WTC11 (cell line): Measurements from ENCODE around the gene SRMS.

ENCODE experiments used
- FOXJ3 ChIP-seq: sonication (generic); formaldehyde crosslinking; IDR thresholded peaks from 2 replicates; pipeline ENCODE4 v1.9.0; 2021; ENCODE audit warnings: missing genetic modification reagents, mild to moderate bottlenecking, borderline replicate concordance
- GTF2I ChIP-seq: fragments of 250-450 bp; sonication (Bioruptor Pico); conservative IDR thresholded peaks from 2 replicates; pipeline ENCODE4 v1.4.0; 2021; ENCODE audit warnings: mild to moderate bottlenecking
- MXD4 ChIP-seq: fragments of 250-450 bp; sonication (Bioruptor Pico); IDR thresholded peaks from 2 replicates; pipeline ENCODE4 v1.8.0; 2021; ENCODE audit warnings: mild to moderate bottlenecking, moderate library complexity, borderline replicate concordance
- NFE2L1 ChIP-seq: sonication (generic); formaldehyde crosslinking; IDR thresholded peaks from 2 replicates; pipeline ENCODE4 v1.8.1; 2023; ENCODE audit warnings: missing genetic modification reagents
- PRRX2 ChIP-seq: fragments of 250-450 bp; sonication (Bioruptor Pico); IDR thresholded peaks from 2 replicates; pipeline ENCODE4 v1.8.0; 2021; ENCODE audit warnings: mild to moderate bottlenecking
- SP1 ChIP-seq: sonication (generic); formaldehyde crosslinking; conservative IDR thresholded peaks from 2 replicates; pipeline ENCODE4 v1.8.1; 2022; ENCODE audit warnings: missing genetic modification reagents
- ZBTB21 ChIP-seq: sonication (generic); formaldehyde crosslinking; IDR thresholded peaks from 2 replicates; pipeline ENCODE4 v1.8.1; 2023; ENCODE audit warnings: mild to moderate bottlenecking, missing genetic modification reagents, borderline replicate concordance
- ZNF121 ChIP-seq: sonication (generic); formaldehyde crosslinking; IDR thresholded peaks from 2 replicates; pipeline ENCODE4 v1.8.0; 2023; ENCODE audit warnings: missing genetic modification reagents
- ZNF416 ChIP-seq: fragments of 250-450 bp; sonication (Bioruptor Pico); IDR thresholded peaks from 2 replicates; pipeline ENCODE4 v1.9.0; 2021; ENCODE audit warnings: mild to moderate bottlenecking, inconsistent platforms
- TF ChIP-seq, protein P1 (sequence below): fragments of 200-600 bp; IDR thresholded peaks from 2 replicates; pipeline ENCODE4 v1.8.0; 2022; ENCODE audit warnings: antibody characterized with exemption
- TF ChIP-seq, protein P2 (sequence below): sonication (generic); formaldehyde crosslinking; conservative IDR thresholded peaks from 2 replicates; pipeline ENCODE4 v1.8.1; 2022; ENCODE audit warnings: mild to moderate bottlenecking, missing genetic modification reagents
- TF ChIP-seq, protein P3 (sequence below): sonication (generic); formaldehyde crosslinking; IDR thresholded peaks from 2 replicates; pipeline ENCODE4 v1.8.1; 2023; ENCODE audit warnings: mild to moderate bottlenecking, missing genetic modification reagents, moderate library complexity
- TF ChIP-seq, protein P4 (sequence below): sonication (generic); formaldehyde crosslinking; IDR thresholded peaks from 2 replicates; pipeline ENCODE4 v1.8.1; 2022; ENCODE audit warnings: low read depth, mild to moderate bottlenecking, moderate library complexity, missing genetic modification reagents, borderline replicate concordance
- TF ChIP-seq, protein P5 (sequence below): sonication (generic); formaldehyde crosslinking; IDR thresholded peaks from 2 replicates; pipeline ENCODE4 v1.8.1; 2022; ENCODE audit warnings: mild to moderate bottlenecking, moderate library complexity, missing genetic modification reagents

DNA sequence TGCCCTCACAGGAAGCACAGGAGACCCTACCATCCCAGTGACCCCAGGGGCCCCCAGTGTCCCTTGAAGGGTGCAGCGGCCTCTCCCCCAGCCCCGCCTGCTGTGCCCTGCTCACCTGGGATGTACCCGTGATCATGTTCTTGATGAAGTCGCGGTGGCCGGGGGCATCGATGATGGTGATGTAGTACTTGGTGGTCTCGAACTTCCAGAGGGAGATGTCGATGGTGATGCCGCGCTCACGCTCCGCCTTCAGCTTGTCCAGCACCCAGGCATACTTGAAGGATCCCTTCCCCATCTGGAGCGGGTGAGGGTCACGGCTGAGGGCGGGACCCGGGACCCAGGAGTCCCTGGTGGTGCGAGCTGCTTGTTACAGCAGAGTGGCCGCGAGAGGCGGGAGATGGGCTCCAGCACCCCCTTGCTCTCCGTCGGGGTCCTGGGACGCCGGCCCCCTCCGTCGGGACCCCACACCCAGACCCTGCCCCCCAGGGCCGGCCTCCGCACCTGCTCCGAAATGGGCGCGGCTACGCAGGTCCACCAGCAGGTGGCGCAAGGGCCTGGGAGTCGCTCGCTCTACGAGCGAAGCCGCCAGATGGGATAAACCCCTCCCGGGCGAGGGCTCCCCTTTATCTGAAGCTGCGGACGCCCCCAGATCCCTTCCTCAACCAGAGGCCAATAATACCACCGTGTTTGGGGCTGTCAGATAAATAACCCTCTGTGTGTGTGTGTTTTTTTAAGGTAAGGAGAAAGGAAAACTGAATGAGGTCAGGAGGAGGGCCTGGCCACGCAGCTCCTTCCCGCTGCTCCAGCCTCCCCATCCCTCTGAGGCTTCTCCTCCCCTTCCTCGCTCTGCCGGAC lies 51.6 kb downstream of the SRMS start:
- TF ChIP-seq ZNF416 (no peak), PRRX2 (no peak), FOXJ3 (CRISPR knock-in tag) (no peak), GTF2I (CRISPR knock-in tag) (no peak), ZBTB21 (no peak), SP1 (no peak), ZNF121 (CRISPR knock-in tag) (no peak), NFE2L1 (CRISPR knock-in tag) (no peak), MXD4 (CRISPR knock-in tag) (no peak)
- TF ChIP-seq, protein P1, sequence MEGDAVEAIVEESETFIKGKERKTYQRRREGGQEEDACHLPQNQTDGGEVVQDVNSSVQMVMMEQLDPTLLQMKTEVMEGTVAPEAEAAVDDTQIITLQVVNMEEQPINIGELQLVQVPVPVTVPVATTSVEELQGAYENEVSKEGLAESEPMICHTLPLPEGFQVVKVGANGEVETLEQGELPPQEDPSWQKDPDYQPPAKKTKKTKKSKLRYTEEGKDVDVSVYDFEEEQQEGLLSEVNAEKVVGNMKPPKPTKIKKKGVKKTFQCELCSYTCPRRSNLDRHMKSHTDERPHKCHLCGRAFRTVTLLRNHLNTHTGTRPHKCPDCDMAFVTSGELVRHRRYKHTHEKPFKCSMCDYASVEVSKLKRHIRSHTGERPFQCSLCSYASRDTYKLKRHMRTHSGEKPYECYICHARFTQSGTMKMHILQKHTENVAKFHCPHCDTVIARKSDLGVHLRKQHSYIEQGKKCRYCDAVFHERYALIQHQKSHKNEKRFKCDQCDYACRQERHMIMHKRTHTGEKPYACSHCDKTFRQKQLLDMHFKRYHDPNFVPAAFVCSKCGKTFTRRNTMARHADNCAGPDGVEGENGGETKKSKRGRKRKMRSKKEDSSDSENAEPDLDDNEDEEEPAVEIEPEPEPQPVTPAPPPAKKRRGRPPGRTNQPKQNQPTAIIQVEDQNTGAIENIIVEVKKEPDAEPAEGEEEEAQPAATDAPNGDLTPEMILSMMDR: peak; percentile 97
- TF ChIP-seq, protein P2, sequence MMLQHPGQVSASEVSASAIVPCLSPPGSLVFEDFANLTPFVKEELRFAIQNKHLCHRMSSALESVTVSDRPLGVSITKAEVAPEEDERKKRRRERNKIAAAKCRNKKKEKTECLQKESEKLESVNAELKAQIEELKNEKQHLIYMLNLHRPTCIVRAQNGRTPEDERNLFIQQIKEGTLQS: no peak
- TF ChIP-seq, protein P3, sequence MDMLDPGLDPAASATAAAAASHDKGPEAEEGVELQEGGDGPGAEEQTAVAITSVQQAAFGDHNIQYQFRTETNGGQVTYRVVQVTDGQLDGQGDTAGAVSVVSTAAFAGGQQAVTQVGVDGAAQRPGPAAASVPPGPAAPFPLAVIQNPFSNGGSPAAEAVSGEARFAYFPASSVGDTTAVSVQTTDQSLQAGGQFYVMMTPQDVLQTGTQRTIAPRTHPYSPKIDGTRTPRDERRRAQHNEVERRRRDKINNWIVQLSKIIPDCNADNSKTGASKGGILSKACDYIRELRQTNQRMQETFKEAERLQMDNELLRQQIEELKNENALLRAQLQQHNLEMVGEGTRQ (CRISPR knock-in tag): no peak
- TF ChIP-seq, protein P4, sequence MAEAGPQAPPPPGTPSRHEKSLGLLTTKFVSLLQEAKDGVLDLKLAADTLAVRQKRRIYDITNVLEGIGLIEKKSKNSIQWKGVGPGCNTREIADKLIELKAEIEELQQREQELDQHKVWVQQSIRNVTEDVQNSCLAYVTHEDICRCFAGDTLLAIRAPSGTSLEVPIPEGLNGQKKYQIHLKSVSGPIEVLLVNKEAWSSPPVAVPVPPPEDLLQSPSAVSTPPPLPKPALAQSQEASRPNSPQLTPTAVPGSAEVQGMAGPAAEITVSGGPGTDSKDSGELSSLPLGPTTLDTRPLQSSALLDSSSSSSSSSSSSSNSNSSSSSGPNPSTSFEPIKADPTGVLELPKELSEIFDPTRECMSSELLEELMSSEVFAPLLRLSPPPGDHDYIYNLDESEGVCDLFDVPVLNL (CRISPR knock-in tag): no peak
- TF ChIP-seq, protein P5, sequence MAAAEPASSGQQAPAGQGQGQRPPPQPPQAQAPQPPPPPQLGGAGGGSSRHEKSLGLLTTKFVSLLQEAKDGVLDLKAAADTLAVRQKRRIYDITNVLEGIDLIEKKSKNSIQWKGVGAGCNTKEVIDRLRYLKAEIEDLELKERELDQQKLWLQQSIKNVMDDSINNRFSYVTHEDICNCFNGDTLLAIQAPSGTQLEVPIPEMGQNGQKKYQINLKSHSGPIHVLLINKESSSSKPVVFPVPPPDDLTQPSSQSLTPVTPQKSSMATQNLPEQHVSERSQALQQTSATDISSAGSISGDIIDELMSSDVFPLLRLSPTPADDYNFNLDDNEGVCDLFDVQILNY (CRISPR knock-in tag): no peak
